HG03108 (cell line): Measurements from ENCODE around the gene PIGW.
"Not testable (repeated sequence)": the region's sequence is repeated elsewhere in the genome, so short reads cannot be mapped to it uniquely, and the experiment has no call there.

ENCODE experiments used
- ATAC-seq: cut with Tn5 transposase; IDR thresholded peaks from one replicate; pipeline ENCODE4 v1.9.1; 2021; ENCODE audit warnings: moderate library complexity; ENCODE audit not compliant: unreplicated experiment

The PIGW gene

DNA sequence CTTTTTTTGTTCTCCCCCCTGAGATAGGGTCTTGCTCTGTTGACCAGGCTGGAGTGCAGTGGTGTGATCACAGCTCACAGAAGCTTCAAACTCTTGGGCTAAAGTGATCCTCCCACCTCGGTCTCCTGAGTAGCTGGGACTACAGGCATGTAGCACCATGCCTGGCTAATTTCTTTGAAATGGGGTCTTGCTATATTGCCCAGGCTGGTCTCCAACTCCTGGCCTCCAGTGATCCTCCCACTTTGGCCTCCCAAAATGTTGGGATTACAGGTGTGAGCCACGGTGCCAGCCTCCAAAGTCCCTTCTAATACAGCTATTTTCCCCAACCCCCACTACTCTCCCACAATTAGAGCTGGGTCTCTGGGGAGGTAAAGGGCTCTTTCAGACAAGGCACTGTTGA lies 26.3 kb upstream of the PIGW start:
- ATAC-seq, result not testable (repeated sequence)

DNA sequence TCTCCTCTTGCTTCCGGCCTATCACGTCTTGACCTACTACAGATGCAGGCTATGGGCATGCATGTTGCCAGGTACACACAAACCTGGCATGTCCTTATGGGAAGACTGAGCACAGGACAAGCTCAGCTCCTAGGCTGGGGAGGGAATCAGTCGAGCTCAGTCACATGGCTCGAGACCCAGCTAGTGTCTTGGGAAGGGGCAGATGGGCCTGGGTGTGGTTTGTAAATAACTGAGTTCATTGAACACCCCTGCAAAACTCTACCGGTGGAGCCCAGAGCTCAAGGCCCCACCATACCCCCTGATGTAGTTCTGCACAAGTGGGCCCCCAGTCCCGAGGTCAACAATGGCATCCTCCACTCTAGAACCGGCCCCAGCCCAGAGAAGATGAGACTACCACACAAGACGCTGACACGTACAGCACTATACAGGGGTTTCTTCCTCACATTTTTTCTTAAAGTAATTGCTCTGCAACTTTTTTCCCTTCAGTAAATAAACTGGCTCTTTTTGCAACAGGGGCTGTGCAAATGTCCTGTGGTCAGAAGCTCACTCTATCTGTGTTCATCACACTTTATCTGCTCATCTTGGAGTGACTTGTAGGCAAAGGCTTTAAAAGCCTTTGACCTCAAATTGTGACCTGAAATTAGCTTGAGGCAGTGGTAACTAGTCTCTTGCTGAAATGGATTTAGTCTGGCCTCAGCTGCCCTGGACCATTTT lies 25.4 kb upstream of the PIGW start:
- ATAC-seq, result no peak

DNA sequence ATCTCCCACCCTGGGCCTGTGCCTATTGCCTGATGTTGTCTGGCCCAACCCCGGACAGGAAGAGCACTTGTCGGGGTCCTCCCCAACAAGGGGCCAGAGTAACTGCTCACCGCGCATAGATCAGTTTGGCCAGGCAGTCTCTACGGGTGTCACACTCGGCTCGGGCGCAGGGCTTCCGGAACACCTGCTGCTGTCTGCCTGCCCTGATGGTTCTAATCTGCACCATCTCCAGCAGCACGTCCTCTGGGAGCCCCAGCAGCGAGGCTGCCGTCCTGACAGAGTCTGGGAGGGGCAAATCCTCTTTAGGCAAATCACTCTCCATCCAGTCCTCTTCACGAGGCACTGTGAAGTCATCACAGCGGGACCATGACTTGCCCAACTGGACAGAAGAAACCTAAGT lies 24.2 kb upstream of the PIGW start:
- ATAC-seq, result no peak

DNA sequence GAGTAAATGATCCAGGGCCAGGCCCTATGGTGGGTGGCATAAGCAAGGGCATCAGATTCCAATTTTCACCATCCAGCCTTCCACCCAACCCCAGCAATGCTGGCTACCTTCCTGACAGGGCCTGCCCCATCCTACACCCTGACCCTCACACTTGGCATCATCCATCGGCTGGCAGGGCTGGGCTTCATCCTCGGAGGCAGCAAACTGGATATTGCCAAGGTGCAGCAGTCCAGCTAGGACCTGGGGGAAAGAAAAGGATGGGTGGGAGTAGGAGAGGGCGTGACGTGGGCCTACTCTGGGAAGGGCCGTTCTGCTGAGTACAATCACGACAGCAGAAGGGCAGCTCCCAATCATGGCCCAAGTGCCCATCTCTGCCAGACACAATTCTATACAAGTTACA lies 23.6 kb upstream of the PIGW start:
- ATAC-seq, result no peak

DNA sequence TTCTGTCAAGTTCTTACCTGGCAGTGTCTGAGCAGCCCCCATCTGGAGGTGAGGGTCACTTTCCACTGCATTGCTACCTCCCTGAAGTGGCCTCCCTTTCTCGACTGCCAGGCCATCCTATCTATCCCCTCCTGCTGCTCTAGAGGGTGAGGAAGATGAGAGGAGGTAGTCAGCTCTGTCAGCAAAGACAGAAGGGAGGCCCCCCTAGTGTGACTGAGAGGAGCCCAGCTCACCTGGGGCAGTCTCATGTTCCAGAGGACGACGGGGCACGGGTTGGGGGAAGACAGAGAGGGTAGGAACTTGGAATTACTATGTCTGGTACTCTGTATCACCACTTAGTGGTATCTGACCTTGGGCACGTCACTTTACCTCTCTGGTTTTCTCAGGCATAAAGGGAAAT lies 22.1 kb upstream of the PIGW start:
- no peak for ATAC-seq

DNA sequence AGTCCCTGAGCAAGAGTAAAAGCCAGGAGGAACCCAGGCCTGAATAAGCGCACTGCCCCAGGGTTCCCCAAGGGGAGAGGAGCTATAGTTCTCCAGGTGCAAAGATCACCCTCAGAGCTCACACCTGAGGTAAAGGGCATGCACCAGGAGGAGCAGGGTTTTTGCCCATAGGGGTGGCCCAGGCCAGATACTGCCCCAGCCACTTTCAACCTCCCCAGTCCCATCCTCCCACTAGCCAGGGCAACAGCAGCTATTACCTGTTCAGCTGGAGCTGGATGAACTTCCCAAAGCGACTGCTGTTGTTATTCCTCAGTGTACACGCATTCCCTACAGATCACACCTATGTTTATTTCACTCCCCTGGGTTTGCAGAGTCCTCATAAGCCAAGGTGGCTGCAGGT lies 19.9 kb upstream of the PIGW start:
- no peak for ATAC-seq

DNA sequence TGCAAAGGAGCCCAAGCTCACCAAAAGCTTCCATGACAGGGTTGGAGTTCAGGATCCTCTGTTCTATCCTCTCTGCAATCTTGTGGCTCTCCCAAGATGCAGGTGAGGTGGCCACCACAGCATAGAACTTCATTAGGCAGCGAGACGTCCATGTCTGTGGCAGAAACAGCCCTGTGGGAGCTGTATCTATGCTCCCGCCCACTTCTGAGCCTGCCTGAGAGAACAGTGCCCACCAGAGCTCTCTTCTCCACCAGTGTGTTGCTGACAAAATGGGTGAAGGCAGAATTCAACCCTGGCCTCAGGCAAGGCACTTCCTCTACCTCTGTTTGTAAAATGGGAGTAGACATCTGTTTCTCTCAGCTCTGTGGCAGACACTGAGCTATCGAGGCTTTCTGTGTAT lies 18.9 kb upstream of the PIGW start:
- ATAC-seq, result no peak

DNA sequence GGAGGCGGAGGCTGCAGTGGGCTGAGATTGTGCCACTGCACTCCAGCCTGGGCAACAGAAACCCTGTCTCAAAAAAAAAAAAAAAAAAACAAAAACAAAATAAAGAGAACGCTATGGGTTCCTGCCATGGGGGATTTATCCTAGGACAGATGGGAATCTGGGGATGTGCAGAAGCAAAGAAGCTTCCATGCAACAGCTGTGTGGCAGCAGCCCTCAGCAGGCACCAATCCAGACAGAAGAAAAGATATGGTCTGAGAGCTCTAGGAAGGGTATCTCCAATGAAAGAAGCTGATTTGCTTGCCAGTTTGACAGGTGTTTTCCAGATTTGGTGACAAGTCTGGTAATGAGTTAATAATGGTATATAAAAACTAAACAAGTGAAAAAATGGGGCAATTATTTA lies 11.7 kb upstream of the PIGW start:
- ATAC-seq, result no peak

DNA sequence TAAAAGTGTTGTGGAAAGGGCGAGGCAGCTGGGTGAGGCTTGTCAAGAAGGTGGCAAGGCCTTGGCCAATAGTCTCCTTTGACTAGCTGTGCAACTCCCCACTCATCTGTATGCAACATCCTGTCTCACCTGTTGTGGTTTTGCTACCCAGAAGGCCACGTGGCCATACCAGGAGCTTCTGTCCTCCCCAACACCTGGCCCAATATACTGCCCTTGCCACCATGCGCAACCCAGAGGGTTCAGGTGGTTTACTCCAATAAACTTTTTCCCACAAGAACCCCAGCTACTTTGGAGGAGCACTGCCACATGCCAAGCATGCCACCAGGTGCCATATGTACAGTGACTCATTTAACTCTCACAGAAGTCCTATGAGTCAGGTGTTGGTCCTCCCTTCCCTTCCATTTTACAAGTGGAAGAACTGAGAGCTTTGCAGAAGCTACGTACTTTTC lies 10.3 kb upstream of the PIGW start:
- ATAC-seq, result no peak

DNA sequence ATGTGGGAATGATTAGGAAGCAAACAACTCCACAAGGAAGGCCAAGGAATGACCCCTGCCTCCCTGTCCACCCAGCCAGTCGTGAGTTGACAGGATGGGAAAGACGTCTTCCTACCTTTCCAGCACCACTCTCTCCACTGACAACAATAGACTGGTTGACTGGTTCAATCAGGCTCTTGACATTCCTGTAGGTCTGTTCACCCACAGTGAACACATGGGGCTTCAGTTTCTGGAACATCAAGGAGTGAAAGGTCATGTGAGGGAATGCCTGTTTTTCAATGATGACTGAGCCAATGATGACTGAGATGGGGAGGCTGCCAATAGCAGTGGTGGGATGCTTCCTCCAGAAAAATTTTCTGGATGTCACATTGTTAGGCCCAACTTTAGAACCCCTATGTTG lies 9.7 kb upstream of the PIGW start:
- no peak for ATAC-seq

DNA sequence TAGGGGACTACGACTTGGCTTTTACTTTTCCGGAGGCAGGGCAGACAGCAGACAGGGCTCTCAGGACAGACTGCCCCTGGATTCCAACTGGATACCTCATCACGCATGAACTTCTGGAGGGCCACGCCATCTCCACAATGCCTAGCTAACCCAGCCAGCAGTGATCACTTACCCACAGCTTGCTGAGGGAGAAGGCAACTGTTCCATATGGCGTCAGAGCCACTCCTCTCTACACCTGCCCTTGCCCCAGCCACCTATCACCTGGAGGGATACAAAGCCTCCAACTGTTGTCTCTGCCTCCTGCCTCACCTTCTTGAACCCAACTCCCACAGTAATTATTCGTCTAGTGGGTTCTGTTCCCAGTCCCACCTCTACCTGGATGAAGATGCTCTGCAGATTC lies 8.9 kb upstream of the PIGW start:
- ATAC-seq, result no peak

DNA sequence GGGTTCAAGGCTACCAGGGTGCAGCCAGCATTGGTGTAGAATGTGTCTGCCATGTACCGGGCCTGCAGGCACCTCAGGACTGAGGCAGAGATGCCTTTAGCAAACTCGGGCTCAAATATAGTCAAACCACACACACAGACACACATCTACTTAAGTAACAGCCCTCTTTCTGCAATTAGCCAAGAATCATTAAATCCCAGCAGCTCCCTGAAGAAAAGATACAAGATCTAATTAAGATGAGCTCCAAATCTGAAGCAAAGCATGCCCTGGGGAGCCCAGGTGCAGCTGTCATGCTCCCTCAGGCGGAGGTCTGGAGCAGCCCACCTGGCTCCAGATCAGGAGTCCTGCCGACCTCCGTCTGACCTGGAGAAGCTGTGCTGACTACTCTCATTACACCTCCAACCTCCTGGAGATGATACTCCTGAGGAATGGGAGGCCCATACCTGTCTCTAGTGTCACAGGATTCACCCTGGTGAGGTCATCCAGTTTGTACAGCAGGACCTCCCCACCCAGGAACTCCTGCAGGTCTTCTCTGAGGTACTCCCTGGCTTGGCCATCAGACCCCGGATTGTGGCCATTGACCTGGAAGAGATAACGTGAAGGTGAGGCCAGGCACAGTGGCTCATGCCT lies 7.1 kb upstream of the PIGW start:
- no peak for ATAC-seq

DNA sequence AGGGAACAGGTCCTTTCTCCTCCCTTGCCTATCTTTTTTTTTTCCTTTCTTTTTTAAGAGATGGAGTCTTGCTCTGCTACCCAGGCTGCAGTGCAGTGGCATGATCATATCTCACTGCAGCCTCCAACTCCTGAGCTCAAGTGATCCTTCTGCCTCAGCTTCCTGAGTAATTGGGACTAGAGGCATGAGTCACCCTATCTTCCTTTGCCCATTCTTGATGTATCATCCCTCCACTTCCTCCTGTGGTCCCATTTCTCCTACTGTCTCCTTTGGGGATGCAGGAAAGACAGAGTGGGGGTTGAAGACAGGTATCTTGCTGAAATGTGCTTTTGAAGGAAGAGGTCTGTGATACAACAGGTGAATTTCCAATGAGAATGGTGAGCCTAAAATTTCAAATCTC lies 5.7 kb upstream of the PIGW start:
- ATAC-seq, result no peak

DNA sequence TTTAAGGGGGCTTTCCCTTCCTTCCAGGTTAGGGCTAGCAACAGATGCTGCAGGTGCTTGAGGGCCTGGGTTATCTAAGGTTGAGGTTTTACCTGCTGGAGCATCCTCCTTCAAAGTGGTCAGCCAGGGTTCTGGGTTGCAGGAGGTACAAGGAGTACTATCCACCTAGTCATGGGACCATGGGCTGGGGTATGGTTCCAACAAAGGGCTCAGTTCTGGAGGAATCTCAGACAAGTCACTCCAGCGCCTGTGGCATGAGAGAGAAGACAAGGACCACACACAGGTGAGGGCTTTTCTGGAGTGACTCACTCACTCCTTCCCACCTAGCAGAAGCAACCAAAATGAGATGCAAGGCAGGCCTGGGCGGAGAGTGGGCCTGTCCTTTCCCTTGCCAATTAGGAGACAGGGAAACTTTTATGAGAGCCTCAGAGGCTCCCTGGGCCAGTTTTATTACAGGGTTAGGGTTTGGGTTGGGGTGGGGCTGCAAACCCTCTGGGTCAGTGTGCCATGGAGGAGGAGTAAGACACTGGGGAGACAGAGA lies 2.3 kb upstream of the PIGW start:
- ATAC-seq, result no peak

DNA sequence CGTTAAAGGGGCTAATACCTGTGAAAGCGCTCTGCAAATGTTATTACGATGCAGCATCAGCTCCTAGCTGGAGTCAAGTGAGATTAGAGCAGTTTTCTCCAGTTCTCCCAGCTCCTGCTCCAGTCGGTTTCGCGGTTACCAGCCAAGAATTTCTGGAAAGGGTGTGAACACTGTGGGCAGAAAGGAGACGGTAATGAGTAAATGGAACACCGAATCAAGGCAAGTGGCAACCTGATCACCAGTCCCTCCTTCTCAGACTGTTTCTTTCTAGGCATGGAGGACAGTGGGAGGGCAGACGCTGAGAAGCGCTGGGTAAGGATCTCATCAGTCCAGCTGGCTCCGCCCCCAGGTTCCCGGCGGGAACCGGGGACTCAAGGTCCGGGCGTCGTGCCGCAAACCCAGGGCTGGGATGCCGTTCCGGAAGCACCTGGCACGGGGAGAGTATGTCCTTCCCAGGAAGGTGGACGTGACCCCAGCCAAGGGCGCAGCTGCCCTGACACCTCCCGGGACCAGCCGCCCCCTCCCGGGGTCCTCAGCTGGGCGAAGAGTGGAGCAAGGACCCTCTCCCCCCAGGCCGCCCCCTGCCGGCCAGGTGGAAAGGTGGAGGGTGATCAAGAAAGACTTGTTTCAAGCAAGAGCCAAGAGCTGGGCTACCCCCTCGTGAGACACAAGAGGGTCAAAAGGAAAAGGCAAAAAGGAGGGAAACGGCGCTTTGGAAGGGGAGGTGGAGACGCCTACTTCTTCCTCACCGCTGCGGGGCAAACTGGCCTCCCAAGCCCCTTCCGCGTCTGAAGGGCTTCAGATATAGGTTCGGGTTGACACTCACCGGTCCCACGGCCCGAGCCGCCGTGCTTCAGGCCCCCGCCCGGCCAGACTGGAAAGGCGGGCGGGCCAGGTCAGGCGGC lies 600 bp upstream of the PIGW start:
- peak; percentile 24 for ATAC-seq

DNA sequence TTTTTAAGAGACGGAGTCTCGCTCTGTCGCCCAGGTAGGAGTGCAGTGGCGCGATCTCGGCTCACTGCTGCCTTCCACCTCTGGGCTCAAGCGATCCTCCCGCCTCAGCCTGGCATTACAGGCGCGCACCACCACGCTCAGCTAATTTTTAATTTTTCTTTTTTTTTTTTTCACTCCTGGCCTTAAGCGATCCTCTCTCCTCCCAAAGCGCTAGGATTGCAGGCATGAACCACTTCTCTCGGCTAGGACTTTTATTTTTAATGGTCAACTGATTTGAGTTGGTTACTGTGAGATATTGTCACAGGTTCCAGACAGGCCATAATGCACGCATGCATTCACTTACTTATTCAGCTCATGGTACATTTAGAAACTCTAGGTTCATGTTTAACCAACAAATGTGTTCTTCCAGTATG lies 888 bp downstream of the PIGW start:
- ATAC-seq, result peak; percentile 4

DNA sequence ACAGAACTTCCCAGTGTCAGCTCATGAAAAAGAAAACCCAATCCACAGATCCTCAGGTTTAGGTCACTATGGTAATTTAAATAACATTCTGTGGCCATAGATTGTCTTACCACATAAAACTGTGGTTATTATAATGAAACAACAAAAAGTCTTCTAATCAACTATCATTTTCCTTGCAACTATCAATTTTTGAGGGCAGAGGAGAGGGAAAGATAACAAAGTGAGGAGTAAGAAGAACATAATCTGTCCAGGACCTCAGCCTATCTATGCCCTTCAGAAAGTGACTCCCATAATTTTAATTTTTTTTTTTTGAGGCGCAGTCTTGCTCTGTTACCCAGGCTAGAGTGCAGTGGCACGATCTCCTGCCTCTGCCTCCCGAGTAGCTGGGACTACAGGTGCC lies 5.9 kb downstream of the PIGW start:
- ATAC-seq, result no peak

DNA sequence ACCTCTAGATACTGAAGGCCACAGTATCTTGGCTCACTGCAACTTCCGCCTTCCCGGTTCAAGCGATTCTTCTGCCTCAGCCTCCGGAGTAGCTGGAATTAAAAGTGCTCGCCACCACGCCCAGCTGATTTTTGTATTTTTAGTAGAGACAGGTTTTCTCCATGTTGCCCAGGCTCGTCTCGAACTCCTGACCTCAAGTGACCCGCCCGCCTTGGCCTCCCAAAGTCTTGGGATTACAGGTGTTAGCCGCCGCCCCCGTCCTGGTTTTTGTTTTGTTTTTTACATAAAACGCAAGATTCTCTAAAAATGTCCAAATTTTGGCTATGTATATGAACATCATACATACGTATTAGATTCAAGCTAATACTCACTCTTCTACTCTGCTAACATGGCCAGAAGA lies 8.0 kb downstream of the PIGW start:
- ATAC-seq, result no peak

DNA sequence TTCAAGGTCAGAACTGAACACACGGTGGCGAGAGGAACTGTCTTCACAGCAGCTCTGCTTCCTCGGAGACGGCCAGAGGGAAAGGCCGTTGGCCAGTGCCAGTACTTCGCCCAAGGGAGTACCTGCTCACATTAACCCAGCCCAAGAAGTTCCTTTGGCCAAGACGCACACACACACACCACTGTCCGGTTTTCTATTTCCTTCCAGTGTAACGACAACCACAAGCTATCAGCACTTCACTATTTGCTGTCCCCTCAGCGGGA lies 9.2 kb downstream of the PIGW start:
- ATAC-seq, result peak; percentile 4

DNA sequence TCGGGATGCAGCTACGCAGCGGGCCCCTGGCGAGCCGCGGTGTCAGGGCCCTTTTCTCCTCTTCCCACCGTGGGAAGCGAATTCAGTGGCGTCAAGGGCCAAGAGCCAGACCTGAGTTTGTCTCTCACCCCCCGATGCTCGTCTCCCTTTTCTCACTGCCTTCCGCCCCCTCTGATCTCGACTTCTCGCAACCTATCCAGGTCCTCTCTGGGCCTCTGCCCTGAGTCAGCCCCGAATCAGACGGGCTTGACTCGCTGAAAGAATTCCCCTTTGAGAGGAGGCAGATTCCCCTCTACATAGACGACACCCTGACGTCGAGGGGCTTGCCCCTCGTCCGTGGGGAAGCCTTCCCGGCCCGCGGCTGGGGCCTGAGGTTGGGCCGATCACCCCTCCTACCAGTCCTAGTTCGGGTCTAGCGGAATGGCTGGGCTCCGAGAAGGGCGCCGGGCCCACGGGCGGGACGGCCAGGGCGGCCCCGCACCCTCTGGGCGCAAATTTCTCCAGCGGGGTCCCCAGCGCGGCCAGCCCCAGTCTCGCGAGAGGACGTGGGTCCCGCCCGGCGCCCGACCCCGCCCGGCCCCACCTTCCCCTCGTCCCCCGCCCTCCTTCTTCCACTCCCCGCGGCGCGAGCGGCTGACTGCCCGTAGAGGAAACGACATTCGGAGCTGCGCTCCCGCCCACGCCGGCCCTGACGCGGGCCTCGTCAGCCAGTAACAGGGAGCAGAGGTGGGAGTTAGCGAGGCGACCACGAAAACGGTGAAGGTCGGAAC lies 9.7 kb downstream of the PIGW start, which contains the start of gene GGNBP2:
GGNBP2 (plus strand) TSS at position 613 of the 770 bp plus-strand sequence. CDS start 806 bp downstream, outside the sequence.
- ATAC-seq, result peak; percentile 46

DNA sequence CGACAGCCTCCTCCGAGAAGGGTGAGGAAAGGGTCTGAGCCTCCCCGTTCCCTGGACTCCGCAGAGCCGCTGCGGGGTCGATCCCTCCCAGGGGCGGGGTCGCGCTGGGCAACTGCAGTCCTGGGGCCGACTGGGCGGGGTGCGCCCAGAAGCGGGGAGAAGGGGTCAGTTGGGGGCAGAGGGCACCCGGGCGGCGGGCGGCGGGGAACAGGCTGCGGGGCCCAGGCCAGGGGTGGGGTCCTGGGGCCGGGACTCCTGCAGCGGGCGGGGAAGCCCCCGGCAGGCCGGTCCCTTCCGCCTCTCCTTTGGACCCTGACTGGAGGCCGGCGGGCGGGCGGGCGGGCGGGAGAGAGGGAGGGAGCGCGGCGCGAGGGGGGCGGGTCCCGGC lies 10.3 kb downstream of the PIGW start:
- ATAC-seq, result no peak
